Measurements from ENCODE around the gene GIGYF2.

DNA sequence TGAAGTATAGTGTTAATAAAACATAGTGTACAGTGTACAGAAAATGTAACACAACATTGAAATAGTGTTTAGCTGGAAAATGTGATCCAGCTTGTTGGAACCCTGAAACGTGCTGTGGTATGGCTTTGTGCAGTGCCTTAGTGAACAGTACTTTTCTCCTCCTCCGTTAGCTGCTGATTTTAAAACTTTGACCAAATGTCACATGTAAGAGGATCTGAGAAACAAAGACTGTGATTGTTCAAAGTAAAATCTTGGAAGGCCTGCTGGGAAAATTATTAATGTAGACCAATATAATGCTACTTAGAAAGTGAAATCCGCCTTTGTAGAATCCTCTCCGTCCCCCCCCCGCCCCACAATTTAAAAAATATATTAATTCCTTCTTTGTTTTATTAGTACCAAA, 80.1 kb downstream of the GIGYF2 start:
- TF ChIP-seq, protein P1, sequence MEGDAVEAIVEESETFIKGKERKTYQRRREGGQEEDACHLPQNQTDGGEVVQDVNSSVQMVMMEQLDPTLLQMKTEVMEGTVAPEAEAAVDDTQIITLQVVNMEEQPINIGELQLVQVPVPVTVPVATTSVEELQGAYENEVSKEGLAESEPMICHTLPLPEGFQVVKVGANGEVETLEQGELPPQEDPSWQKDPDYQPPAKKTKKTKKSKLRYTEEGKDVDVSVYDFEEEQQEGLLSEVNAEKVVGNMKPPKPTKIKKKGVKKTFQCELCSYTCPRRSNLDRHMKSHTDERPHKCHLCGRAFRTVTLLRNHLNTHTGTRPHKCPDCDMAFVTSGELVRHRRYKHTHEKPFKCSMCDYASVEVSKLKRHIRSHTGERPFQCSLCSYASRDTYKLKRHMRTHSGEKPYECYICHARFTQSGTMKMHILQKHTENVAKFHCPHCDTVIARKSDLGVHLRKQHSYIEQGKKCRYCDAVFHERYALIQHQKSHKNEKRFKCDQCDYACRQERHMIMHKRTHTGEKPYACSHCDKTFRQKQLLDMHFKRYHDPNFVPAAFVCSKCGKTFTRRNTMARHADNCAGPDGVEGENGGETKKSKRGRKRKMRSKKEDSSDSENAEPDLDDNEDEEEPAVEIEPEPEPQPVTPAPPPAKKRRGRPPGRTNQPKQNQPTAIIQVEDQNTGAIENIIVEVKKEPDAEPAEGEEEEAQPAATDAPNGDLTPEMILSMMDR (IDR thresholded peaks at IDR 0.05) = no peak
- no peak for TF ChIP-seq POLR2AphosphoS5 (IDR thresholded peaks at IDR 0.05)
- no peak for TF ChIP-seq POLR2A (IDR thresholded peaks at IDR 0.05)
- no peak for TF ChIP-seq EP300 (IDR thresholded peaks at IDR 0.05)
